ENCODE results near the gene HTT-AS.

- TF ChIP-seq MXI1 (IDR thresholded peaks at IDR 0.05; ENCODE audit: low read depth, low read length) (no peak), RXRA (IDR thresholded peaks at IDR 0.05; ENCODE audit: borderline replicate concordance, low read depth) (no peak), JUND (IDR thresholded peaks at IDR 0.05) (no peak), ELF1 (IDR thresholded peaks at IDR 0.05) (no peak), EZH2phosphoT487 (IDR thresholded peaks at IDR 0.05; ENCODE audit: borderline replicate concordance, low read depth) (no peak), TCF12 (IDR thresholded peaks at IDR 0.05) (no peak), GABPA (IDR thresholded peaks at IDR 0.05; ENCODE audit: low read depth) (no peak), SMC3 (IDR thresholded peaks at IDR 0.05; ENCODE audit: low read depth, low read length) (no peak), YY1 (IDR thresholded peaks at IDR 0.05; ENCODE audit: low read depth) (no peak)
- TF ChIP-seq, protein P1, sequence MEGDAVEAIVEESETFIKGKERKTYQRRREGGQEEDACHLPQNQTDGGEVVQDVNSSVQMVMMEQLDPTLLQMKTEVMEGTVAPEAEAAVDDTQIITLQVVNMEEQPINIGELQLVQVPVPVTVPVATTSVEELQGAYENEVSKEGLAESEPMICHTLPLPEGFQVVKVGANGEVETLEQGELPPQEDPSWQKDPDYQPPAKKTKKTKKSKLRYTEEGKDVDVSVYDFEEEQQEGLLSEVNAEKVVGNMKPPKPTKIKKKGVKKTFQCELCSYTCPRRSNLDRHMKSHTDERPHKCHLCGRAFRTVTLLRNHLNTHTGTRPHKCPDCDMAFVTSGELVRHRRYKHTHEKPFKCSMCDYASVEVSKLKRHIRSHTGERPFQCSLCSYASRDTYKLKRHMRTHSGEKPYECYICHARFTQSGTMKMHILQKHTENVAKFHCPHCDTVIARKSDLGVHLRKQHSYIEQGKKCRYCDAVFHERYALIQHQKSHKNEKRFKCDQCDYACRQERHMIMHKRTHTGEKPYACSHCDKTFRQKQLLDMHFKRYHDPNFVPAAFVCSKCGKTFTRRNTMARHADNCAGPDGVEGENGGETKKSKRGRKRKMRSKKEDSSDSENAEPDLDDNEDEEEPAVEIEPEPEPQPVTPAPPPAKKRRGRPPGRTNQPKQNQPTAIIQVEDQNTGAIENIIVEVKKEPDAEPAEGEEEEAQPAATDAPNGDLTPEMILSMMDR (IDR thresholded peaks at IDR 0.05), result no peak
Measured at GRCh38 chr4:3060946-3061345, 13.4 kb downstream of the HTT-AS start.
